ENCODE data around the gene UBE2M. TPM values are rescaled to one million over a fixed set of nuclear protein-coding genes. Genes with fewer than 3 reads are reported as not detected.
"Not testable (repeated sequence)": the region's sequence is repeated elsewhere in the genome, so short reads cannot be mapped to it uniquely, and the experiment has no call there.

The UBE2M gene
- total RNA-seq = 45.5 TPM

DNA sequence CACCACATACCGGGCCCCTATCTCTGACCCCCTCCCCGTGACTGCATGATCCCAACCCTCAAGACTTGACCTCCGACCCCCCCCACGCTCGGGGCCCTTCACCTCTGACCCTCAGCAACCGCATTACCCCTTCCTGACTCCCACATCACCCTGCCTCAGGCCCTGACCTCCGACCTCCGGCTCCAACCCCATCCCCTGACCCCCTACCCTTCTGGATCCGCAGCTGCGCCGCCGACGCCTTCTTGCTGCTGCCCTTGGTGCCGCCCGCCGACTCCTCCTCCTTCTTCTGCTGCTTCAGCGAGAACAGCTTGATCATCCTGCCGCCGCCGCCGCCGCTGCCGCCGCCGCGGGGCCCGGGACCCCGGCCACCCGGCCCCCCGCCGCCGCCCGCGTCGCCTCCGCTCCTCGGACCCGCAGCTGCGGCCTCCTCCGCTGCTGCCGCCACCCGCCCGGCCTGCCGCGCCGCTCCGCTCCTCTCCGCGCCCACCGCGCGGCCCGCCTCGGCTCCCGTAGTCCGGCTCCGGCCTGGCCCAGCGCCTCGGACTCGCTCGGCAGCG lies at the start of gene UBE2M:
Gene UBE2M (minus strand): TSS at position 546 of the 557 bp plus-strand sequence. CDS start 230 bp downstream, at position 316.
- no peak for DNase-seq

DNA sequence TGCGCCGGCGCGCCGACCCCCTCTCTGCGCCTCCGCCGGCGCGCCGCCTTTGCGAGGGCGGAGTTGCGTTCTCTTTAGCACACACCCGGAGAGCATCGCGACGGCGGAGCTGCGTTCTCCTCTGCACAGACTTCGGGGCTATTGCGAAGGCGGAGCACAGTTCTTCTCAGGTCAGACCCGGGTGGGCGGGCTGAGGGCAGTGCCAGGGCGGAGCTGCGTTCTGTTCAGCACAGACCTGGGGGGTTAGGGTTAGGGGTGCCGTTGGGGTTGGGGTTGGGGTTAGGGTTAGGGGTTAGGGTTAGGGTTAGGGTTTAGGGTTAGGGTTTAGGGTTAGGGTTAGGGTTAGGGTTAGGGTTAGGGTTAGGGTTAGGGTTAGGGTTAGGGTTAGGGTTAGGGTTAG lies 48.8 kb upstream of the UBE2M start:
- DNase-seq = not testable (repeated sequence)

DNA sequence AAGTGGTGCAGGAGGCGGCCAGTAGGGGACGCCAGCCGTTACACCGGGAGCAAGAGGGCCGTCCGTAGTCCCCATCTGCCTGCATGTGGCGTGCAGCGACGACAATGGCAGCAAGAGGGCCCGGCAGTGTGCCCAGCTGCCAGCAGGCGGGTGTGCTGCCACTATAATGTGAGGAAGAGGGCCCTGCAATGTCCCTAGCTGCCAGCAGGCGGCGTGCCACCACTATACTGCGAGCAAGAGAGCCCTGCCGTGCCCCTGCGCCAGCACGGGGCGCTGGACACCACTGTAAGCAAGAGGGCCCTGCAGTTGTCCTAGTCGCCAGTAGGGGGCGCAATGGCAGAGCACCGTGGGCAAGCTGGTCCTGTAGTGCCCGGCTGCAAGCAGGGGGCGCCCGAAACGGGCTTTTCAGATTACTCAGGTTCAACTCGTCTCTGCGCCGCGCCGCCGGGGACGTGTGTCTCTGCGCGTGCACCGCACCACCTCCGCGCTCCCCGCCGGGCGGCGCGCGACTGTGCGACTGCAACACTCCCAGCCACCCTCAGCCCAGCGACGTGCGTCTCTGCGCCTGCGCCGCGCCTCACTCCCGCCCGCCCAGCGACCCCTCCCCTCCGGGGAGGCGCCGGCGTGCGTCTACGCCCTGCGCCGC lies 48.0 kb upstream of the UBE2M start:
- not testable (repeated sequence) for DNase-seq

DNA sequence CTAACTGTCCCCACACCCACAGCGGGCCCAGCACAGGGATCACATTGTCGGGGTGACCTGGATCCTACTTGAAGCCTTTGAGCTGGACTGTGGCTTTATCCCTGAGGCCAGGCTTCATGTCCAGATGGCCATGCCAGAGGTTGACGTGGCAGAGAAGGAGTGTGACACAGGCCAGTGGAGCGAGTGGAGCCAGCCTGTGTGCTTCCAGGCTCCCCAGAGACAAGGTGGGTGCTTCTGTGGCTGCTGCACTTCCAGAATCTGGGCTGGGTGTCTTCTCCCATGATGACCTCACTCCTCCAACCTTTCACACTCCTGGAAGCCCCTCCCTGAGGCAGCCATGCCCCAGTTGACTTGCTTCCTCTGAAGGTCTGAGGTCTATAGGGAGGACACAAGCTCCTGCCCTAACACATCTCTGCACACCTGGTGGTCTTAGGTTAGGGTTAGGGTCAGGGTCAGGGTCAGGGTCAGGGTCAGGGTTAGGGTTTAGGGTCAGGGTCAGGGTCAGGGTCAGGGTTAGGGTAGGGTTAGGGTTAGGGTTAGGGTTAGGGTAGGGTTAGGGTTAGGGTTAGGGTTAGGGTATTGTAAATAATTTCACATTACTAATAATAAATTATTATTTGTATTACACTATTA lies 27.8 kb upstream of the UBE2M start:
- DNase-seq = no peak

DNA sequence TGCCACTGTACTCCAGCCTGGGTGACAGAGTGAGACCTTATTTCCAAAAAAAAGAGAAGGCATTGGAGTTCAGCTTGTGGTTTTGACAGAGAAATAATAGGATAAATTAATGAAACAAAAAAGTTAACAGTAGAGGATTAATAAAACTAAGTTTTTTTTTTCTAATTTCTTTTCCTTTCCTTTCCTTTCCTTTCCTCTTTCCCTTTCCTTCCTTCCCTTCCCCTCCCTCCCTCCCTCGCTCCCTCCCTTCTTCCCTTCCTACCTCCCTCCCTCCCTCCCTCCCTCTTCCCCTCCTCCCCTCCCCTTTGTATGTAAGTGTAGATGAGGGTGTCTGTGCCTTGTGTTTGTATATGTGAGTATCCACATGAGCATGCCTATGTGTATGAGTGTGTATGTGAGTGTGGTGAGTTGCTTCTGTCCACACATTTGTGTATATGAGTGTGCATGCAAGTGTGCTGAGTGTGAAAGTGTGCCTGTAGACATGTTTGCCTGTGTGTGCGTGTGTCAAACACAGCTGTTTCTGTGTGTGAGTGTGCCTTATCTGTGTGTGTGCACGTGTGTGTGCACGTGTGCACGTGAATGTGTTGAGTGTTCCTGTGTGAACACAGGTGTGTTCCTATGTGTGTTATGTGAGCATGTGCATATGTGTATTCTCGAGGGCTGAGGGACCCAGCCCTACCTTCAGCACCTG lies 27.2 kb upstream of the UBE2M start:
- no peak for DNase-seq

DNA sequence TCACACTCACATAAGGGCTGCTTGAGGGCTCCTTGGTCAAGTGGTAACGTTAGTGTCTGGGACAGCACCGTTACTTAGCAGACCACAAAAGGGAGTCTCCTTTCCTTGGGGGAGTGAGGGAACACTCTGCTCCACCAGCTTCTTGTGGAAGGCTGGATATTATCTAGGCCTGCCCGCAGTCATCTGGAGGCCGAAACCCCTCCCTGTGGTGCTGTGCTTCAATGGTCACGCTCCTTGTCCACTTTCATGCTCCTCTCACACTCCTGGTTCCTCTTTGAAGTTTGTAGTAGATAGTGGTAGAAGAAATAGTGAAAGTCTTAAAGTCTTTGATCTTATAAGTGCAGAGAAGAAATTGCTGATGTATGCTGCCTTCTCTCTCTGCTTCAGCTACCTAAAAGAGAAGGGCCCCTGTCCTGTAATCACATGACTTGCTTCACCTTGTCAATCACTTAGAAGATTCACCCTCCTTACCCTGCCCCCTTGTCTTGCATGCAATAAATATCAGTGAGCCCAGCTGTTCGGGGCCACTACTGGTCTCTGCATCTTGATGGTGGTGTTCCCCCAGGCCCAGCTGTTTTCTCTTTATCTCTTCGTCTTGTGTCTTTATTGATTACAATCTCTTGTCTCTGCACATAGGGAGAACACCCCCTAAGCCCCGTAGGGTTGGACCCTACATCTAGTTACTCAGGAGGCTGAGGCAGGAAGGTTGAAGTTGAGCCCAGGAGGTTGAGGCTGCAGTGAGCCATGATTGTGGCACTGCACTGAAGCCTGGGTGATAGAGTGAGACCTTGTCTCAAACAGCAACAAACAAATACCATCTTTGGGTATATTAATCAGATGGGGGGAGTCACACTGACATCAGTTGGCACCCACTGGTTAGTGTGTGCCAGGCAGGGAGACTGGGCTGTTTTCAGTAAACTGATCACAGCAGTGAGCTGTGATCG lies 26.4 kb upstream of the UBE2M start:
- no peak for DNase-seq

DNA sequence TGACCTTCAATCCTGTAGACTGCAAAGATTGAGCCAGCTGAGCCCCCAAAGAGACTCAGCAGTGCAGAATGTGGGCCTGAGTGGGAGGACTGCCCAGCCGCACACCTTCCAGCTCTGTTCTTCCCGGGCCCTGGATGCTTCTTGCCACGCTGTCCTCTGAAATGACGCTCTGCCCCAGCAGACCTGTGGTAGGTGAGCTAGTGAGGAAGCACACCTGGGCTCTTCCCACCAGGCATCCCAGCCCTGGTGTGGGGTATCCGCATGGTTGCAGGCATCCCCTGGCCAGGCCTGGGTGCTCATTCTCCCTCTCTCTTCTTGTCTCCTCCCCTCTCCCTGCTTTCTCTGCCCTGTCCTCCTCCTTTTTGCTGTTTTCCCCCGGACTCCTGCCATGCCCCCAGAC lies 24.6 kb upstream of the UBE2M start:
- no peak for DNase-seq

DNA sequence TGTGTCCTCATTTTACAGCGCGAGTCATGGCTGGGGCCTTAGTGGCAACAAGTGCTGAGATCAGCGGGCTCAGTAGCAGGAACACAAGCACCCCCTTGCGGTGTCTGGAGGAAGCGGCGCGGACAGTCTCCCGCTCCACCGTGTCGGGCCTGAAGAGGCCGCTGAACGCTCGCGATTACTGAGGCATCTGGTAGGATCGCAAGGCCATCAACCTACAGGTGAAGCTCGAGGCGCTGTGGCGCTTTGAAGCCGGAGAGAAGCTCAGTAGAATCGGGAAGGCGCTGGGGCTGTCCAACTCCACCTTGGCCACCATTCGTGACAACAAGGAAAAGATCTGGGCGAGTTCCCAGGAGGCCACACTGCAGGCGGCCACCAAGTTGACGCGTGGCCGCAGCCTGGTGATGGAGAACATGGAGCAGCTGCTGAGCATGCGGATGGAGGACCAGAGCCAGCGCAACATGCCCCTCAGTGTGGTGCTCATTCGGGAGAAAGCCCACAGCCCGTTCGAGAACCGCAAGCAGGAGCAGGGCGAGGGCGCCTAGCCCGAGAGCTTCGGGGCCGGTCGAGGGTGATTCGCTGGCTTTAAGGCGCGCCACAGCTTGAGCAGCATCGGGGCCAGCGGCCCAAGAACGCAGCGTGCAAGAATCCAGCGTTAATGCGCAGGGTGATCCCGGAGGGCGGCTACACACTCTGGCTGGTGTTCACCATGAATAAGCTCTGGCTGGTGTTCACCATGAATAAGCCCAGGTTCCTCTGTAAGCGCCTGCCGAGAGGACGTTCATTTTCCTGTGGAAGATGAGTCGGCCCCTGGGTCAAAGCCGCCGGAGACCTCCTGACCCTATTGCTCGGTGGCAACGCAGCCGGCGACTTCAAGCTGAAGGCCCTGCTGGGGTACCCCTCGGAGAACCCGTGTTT lies 23.1 kb upstream of the UBE2M start:
- DNase-seq = no peak

DNA sequence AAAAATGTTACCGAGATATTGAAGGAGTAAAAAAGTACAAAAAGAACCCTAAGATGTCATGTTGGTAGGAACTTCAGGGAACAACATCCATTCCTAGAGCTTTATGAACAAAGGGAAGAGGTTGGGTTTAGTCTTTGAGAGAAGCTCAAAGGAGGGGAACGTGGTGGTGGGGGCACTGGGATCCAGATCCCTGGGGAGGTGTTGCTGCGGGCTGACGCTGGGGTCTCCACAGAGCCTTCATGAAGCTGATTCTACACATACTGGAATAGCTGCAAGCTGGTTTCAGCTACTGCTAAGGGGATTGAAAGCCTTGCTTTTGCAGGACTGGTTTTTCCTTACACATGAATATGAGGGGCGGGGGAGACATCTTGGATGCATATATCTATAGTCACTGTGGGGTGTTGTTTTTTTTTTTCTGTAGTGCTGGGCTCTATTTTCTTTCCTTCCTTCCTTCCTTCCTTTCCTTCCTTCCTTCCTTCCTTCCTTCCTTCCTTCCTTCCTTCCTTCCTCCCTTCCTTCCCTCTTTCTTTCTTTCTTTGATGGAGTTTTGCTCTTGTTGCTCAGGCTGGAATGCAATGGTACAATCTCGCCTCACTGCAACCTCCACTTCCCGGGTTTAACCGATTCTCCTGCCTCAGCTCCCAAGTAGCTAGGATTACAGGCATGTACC lies 21.2 kb upstream of the UBE2M start:
- DNase-seq = no peak

DNA sequence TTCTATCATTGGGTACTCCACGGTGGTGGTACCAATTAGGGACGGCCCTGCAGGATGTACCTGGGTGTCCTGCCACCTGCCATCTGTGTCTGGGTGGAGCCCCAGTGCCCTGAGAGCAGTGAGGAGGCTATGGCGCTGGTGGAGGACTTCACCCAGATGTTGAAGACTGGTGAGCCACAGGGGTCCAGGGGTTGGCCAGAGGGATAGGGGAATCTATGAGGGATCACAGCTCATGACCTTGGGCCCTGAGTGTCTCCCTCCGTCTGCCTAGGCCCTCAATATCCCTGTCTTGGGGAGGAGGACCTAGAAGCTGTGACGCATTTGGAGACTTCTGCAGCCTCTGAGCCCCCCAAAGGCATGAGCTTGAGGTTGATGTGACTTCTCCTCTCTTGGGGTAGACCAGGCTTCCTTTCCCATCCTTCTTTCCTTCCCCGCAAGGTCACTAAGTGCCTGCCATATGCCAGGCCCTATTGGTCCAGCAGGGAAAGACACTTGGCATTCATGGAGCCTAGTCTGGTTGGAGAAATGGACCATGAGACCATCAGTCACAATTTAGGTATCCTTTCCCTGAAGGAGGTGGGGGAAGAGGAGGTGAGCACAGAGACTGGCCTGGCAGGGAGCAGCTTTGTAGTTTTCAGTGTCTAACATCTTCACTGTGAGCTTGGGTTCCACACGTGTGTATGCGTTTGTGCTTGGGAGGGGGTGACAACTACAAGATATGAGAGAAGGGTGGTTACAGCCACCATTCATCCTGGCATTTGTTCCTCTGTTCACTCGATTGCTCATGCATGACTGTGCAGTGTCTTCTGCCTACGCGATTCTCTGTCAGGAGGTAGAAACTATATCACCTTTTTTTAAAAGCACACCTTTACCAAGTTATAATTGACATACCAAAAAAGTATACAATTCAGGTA lies 19.9 kb upstream of the UBE2M start:
- no peak for DNase-seq

DNA sequence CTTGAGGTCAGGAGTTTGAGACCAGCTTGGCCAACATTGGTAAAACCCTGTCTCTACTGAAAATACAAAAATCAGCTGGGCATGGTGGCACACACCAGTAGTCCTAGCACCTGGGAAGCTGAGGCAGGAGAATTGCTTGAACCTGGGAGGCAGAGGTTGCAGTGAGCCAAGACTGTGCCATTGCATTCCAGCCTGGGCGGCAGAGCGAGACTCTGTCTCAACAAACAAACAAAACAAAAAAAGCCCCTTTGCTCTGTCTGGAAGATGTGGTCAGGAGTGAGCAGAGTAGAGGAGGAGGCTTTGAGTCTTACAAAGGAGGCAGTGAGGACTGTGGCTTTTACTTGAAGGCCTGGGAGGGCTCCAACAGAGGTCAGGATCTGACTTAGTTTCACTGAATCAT lies 19.2 kb upstream of the UBE2M start:
- DNase-seq = not testable (repeated sequence)

DNA sequence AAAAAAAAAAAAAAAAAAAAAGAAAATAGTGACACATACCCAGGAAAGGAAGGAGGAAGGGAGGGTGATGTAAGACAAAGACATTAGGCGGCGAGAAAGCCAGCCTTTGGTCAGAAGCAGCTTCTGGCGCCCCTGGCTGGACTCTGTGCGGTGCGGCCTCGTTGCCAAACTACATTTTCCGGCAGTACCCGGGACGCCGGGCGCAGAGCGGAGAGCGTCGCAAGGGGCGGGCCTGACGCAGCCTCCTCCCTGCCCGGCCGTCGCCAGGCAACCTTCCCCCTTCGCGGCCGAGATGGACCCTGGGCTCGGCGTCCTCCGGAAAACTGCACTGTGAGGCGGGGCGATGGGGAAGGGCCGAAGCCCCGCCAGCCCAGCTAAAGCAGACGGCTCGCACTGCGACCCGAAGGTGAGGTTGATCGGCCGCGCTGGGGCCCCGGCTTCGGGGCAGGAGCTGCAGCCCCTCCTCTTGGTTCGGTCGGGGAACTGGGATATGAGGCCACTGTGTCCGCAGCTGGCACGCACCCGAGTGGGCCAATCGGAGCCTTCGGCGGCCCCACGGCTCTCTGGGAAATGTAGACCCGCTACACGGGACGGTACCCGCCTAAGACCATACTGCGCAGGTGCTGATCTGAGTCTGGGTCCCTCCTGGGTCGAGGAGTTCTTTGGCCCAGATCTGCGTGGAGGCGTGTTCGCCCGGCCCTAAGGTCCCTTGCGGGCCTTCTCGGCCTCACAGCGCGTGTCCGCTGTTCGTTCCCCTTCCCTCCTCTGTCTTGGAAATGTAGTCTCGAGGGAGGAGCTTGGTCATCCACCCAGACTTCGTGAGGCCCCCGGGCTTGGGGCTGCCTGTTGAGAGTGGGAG lies 17.0 kb upstream of the UBE2M start:
- DNase-seq = no peak

DNA sequence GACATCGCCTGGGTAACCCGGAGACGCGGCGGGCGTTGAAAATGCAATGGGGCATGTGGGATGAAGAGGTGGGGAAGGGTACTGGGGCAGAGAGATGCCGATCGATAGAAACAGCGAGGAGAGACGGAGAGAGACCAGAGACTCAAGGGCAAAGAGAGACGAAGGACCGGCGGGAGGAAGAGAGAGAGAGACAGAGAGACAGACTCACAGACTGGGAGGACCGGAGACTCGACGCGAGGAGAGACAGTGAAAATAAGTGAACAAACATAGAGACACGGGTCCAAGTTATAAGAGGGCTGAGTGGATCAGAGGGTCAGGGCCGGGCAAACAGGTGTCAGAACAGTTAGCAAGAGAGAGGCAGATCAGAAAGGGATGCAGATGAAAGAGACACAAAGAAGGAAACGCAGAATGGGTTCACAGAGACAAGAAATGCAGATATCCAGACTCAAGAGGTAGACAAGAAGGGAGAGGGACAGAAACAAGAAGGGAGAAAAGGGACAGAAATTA lies 15.3 kb upstream of the UBE2M start:
- no peak for DNase-seq

DNA sequence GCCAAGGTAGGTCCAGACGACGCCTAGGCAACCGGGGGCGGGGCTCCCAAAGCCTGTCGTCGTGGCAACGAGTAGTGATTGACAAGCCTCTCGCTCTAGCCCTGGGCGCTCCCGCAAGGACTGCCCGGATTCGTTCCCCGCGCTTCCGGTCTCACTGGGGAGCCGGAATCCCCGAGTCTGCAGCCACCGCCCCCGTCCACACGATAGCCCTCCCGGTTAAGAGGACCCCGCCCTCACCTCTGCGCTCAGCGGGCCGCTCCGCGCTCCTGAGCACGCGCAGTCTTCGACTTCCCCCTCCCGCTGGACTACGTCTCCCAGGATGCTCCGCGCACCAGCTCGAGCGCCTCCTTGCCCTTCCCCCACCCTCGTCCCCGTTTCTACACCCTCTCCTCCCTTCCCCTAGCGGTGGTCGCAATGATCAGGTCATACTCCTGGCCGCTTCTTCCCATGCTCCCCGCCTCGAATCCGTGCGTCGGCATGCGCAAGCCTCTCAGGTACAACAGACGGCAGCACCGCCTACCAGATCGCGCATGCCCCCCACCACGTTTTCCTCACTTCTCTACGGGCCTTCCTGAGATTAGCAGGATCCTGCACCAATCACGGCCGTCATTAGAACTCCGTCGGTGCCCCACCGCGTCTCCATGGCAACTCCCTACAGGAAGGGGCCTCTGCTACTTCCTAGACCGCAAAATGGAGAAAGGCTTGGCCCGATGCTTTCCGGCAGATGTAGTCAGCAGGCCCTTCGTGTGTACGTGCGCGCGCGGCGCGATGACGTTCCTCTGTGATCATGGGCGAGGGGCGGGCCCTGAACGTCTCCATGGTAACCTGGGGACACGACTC lies 14.6 kb upstream of the UBE2M start, which contains the start of gene MZF1:
Gene MZF1 (minus strand): TSS at position 518 of the 840 bp plus-strand sequence. CDS start 1,946 bp downstream, outside the sequence.
- DNase-seq = no peak

DNA sequence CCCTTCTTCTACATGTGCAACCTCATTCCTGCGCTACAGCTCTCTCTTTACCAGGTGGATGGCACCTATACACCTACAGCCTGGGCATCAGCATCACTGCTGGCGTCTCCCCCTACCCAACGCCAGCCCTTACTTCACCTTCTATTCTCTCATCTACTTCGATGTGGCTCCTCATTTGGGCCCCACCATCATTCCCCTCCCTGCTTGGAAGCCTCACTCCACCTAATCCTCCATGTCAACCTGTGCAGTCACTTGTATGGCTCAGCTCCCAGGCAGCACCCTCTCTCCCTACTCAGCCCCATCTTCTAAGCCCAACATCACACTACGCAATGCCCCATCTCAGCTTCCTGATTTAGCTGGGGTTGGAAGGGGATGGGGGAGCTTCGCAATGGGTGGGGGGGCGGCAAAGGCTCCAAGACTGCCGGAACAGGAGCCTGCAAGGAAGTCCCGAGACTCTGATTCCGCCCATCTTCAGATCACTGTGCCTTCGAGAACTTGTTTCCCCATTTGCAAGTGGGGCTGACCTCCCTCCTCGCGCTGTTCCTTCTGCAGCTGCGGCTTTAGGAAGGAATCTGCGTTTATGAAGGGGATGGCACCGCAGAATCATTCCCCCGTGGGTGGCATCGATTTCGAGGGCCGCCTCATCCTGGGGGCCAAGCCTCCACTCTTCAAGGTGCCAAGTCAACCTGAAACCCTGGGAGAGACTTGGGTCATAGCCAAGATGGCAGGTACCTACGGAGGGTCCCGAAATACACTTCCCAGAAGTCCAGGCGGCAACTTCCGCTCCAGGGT lies 13.8 kb upstream of the UBE2M start:
- DNase-seq = no peak

DNA sequence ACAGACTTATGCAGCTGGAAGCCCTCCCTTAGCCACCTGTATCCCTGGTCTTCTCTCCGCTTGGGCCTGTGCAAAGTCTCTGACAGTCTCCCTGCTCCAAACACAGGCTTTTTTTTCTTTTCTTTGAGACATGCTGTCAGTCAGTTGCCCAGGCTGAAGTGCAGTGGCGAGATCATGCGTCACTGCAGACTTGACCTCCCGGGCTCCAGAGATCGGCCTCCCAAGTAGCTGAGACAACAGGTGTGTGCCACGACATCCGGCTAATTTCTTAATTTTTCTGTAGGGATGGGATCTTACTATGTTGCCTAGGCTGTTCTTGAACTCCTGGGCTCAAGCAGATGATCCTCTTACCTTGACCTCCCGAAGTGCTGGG lies 13.2 kb upstream of the UBE2M start:
- no peak for DNase-seq
